COR-L47 (cell line): ENCODE data around the gene RMDN2.
A peak's percentile ranks its signal among the peaks of the same experiment; 100 is the strongest.
"Not testable (repeated sequence)": the region's sequence is repeated elsewhere in the genome, so short reads cannot be mapped to it uniquely, and the experiment has no call there.

ENCODE experiments used
- DNase-seq: peaks from one replicate; lab custom pipeline; 2025; lab: John Stamatoyannopoulos, UW

The RMDN2 gene

DNA sequence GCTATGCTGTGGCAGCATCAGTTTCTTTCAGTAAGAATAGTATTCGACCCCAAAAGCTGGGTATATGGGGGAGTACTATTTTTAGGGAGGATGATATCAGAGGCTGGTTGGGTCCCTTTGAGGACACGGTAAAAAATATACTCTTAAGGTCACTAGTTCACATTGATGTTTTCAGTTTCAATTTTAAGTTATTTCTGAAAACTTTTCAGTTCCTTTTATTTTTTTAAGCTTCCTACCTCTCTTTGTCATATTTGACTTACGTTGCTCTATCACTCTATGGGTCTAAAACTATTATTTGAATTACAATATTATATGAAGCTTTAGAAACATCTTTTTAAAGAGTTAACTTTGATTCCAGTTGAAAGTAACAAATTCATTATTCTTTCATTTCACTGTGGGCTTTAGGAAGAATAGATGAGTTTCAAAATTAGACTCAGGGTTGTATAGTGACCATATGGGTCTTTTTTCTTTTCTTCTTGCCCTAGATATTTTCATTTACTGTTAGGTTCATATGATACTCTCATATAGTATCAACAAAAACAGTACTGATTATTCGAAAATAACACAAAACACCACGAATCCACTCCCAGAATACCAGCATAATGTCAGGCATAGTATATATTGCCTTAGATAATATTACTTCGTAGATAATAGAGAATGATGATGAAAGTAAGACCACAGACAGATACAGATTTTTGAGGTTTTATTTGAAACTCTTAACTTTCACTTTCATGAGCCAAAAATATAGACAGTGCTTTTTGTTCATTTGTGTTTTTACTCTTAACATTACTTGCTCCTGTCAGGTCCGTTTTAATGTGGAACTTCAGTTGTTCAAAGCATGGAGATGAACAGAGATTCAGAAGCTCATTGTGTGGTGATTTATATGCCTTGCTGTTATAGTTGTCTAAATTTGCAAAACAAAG is 9.8 kb downstream of the RMDN2 start:
- DNase-seq = no peak

DNA sequence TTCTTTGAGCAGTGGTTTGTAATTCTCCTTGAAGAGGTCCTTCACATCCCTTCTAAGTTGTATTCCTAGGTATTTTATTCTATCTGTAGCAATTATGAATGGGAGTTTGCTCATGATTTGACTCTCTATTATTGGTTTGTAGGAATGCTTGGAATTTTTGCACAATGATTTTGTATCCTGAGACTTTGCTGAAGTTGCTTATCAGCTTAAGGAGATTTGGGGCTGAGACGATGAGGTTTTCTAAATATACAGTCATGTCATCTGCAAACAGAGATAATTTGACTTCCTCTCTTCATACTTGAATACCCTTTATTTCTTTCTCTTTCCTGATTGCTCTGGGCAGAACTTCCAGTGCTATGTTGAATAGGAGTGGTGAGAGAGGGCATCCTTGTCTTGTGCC is 12.5 kb downstream of the RMDN2 start:
- DNase-seq = not testable (repeated sequence)

DNA sequence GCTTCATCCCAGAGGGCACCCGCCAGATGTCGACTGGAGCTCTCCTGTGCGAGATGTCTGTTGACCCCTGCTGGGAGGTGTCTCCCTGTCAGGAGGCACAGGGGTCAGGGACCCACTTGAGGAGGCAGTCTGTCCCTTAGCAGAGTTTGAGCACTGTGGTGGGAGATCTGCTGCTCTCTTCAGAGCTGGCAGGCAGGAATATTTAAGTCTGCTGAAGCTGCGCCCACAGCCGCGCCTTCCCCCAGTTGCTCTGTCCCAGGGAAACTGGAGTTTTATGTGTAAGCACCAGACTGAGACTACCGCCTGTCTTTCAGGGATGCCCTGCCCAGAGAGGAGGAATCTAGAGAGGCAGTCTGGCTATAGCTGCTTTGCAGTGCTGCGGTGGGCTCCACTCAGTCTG is 16.2 kb downstream of the RMDN2 start:
- not testable (repeated sequence) for DNase-seq

DNA sequence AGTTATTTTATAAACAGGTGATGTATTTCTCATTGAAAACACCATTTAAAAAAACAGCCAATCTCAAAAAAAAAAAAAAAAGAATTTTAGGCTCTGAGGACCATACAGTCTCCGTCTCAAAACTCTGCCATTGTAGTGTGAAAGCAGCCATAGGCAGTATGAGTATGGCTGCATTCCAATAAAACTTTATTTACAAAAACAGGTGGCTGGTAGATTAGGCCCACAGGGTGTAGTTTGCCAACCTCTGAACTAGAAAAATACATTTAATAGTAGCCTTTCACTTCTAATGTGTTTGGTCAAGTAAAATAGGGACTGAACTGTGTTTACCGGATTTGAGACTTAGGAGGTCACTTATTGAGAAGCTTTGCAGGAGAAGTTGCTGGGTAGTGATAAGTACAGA is 19.2 kb downstream of the RMDN2 start:
- no peak for DNase-seq

DNA sequence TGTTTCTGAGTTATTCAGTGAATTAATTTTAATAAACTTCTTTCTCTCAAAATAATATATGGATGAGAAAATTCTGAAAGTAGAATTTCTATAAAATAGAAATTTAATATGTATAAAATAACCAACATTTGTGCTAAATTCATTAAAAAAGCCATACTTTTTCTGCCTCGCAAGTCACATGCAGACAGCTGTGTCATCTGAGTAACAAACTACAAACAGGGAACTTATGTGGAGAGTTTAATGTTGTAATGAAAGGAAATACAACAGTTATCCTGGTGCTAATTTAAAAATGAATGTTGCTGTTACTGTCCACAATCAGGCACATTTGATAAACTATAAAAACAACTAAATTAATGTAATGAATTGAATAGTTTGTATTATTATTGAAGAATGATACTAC is 22.2 kb downstream of the RMDN2 start:
- DNase-seq = no peak

DNA sequence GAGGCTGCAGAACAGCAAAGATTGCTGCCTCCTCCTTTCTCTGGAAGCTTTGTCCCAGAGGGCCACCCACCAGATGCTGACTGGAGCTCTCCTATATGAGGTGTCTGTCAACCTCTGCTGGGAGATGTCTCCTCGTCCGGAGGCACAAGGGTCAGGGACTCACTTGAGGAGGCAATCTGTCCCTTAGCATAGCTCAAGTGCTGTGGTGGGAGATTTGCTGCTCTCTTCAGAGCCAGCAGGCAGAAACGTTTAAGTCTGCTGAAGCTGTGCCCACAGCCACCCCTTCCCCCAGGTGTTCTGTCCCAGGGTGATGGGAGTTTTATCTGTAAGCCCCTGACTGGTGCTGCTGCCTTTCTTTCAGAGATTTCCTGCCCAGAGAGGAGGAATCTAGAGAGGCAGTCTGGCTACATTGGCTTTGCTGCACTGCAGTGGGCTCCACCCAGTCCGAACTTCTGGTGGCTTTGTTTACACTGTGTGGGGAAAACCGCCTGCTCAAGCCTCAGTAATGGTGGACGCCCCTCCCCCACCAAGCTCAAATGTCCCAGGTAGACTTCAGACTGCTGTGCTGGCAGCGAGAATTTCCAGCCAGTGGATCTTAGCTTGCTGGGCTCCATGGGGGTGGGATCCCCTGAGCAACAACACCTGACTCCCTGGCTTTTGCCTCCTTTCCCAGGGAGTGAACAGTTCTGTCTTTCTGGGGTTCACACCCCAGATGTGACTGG is 37.1 kb downstream of the RMDN2 start:
- not testable (repeated sequence) for DNase-seq

DNA sequence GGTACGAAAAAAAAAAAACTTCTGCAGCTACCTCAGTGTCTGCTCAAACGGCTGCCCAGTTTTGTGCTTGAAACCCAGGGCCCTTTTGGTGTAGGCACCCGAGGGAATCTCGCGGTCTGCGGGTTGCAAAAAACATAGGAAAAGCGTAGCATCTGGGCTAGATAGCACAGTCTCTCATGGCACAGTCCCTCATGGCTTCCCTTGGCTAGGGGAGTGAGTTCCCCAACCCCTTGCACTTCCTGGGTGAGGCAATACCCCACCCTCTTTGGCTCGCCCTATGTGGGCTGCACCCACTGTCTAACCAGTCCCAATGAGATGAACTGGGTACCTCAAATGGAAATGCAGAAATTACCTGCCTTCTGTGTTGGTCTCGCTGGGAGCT is 37.6 kb downstream of the RMDN2 start:
- DNase-seq = not testable (repeated sequence)

DNA sequence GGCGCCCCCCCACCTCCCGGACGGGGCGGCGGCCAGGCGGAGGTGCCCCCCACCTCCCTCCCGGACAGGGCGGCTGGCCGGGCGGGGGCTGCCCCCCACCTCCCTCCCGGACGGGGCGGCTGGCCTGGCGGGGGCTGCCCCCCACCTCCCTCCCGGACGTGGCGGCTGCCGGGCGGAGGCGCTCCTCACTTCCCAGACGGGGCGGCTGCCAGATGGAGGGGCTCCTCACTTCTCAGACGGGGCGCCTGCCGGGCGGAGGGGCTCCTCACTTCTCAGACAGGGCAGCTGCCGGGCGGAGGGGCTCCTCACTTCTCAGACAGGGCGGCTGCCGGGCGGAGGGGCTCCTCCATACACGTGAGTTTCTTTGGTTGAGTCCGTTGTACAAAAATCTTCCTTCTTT is 38.8 kb downstream of the RMDN2 start:
- not testable (repeated sequence) for DNase-seq

DNA sequence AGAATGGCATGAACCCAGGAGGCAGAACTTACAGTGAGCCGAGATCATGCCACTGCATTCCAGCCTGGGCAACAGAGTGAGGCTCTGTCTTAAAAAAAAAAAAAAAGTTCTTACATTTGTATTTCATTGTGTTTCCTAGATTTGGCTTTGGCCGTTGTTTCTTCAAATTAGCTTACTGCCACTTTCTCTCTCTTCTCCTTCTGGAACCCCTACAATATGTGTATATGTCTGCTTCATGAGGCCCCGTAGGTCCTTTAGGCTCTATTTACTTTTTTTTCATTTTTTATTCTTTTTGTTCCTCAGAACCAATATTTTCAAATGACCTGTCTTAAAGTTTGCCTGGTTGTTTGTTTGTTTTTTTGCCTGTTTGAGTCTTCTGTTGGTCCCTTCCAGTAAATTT is 41.2 kb downstream of the RMDN2 start:
- no peak for DNase-seq

DNA sequence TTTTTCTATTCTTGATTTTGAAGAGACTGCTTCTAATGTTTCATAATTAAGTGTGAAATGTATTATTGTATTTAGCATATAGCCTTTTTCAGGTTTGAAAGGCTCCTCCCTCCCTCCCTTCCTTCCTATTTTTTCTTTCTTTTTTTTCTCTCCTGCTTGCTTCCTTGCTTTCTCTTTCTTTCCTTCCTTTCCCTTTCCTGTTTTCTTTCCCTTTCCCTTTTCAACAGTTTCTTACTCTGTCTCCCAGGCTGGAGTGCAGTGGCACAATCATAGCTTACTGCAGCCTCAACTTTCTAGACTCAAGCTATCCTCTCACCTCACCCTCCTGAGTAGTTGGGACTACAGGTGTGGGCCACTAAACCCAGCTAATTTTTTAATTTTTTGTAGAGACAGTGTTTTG is 44.6 kb downstream of the RMDN2 start:
- no peak for DNase-seq

DNA sequence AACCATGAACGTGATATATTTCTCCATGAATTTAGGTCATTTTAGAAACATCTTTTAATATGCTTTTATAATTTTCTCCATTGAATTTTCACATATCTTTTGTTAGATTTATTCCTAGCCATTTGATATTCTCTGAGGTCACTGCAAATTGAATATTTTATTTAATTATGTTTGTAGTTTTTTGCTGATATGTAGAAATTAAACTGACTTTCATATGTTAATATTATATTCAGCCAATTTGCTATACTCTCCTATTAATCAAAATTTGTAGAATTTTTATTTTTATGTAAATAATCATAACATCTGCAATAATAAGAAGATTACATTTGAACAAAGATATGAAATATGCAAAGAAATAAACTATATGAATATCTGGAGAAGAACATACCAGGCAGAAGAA is 46.9 kb downstream of the RMDN2 start:
- no peak for DNase-seq

DNA sequence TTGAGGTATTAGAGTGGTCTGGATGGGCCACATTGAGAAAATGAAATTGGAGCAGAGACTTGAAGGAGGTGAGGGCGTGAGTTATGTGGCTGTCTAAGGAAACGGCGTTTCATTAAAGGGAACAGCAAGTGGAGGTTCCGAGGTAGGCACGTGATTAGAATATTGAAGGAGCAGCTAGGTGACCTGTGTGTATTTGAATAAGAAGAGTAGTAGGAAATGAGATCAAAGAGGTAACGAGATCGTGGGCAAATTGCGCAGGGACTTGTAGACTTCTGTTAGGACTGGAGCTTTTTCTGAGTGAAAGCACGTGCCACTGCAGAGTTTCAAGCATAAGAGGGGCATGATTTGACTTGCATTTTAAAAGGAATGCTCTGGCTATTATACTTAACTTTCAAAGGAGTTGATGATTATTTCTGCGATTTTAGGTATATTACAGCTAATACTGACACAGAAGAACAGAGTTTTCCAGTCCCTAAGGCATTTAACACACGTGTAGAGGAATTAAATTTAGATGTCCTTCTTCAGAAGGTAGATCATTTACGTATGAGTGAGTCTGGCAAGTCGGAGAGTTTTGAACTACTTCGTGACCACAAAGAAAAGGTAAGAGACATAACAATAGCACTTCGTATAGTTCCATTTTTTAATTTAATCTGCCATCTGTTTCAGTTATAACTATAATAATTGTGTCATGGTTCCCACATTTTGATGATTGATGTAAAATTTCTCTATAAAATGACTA is 48.7 kb downstream of the RMDN2 start:
- no peak for DNase-seq

DNA sequence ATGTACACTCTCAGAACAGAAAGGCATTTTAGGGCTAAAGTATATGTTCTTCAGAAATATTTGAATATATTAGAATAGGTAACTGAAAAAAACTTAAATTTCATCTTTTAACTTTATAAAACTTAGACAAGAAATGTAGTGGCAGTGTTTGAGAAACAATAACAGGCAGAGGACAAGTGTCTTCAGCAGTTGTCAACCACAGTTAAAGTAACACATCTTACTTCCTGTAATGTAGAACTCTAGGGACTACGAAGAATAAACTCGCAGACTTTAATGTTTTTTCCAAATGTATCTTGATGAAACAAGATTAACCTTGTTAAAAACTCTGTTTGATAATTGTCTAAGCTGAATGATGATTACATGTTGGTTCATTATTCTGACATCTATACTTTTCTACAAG is 50.7 kb downstream of the RMDN2 start:
- no peak for DNase-seq

DNA sequence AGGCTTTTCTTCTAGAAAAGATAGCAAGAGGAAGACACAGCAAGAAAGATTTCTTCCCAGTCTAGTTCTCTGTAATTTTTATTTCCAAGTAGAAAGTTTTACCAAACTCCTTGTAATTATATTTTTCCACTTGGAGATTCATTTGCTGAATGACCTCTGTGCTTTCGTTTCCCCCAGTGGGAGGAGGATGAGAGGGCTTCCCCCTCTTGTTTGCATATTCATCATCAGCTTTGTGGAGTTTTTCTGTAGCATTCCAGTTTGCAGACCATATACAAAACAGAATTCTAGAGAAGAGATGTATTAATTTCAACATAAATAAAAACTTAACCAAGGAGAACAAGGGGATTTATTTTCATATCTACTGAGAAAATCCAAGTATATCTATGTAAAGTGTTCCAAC is 51.3 kb downstream of the RMDN2 start:
- DNase-seq = no peak

DNA sequence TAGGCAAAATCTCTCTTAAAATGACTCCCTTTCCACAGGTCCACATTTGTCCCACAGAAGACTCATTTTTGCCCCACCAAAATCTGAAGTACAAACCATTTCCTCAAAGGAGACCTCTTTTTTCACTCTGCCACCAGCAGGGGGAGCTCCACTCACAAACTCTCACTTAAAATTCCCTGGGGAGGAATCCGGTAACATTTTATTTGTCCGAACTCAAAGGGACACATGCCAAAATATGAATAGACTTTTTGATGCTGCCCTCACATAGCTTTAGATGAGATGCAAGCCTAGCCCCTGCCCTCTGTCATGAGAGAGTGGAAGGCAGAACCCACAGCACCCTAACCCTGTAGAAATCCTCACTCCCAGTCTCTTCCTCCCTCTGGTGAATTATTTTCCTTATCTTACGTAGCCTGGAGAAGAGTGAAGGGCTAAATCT is 57.1 kb downstream of the RMDN2 start:
- DNase-seq = peak; percentile 24

DNA sequence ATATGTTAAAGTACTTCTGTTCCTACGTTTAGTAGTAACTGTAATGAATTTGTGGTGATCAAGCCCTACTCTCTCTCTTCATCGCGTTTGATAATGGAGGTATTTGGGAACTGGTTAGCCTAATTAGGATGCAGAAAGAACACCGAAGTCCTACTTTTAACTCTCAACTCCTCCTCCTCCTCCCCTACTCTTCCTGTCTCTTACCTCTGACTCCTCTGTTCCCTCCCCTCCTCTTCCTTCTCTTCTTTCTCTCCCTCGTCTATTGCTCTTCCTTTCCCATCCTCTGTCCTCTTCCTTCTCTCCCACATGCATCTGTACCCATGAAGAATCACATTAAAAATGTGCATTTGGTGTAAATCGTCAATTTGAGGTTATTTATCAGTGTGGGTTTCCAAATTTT is 57.8 kb downstream of the RMDN2 start:
- no peak for DNase-seq

DNA sequence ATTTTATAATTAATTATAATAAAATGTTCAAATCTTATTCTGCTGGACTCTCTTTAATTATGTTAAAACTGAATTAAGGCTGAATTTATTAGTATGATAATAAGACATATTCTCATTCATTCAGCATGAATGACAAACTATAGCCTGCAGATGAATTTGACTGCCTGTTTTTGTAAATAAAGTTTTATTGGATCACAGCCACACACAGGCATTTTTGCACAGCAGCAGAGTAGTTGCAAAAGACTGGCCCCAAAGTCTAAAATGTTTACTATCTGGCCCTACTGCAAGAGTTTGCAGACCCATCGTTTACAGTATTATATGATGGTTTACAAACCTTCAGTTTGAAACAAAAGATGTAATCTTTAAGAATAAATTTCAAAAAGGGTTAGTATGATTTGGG is 58.6 kb downstream of the RMDN2 start:
- no peak for DNase-seq

DNA sequence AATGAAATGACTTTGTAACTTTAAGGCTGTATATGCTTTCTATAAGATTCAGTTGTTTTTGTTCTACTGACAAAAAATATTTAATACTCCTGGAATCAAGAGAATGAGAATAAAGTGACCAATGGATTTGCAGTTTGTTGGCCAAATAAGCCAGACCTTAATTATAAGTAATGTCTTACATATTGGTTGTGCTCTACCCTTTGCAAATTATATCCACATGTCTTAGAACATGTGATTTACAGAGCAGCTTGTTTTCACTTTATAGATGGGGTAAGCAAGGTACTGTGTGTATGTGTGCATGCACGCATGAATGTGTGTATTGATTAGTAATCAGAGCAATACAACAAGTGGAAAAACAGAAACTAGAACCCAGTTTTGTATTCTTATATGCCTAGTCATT is 59.1 kb downstream of the RMDN2 start:
- DNase-seq = no peak

DNA sequence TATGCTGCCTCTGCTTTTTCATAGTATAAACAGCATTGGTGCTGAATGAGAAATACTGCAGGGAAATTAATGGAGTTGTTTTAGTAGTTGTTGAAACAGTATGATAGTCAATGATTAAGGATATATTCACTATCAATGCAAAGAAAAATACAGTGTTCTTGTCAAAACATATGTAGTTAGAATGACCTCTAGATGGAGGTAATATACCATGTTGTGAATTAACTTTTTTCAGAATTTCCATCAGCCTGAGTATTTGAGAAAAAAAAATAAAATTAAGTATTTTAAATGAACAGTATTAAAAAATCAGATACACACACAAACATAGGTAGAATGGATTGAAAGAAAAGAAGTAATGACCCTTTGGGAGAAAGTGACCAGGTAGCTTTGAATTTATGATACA is 59.5 kb downstream of the RMDN2 start:
- DNase-seq = no peak

DNA sequence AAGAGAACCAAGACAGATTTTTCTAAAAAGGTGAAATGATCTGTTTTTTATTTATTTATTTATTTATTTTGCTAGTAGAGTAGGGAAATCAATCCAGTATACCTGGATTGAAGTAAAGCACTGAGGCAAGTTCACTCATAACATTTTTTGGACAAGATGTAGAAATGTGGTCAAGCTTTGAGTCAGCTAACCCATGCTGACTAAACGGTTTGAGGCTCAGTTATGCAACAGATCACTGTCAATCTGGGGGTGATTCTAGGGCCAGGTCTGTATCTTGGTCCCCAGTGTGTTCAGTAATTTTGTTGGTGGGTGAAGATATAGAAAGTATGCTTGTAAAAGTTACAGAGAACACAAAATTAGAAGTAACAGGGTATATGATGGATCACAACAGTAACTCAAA is 60.2 kb downstream of the RMDN2 start:
- no peak for DNase-seq

DNA sequence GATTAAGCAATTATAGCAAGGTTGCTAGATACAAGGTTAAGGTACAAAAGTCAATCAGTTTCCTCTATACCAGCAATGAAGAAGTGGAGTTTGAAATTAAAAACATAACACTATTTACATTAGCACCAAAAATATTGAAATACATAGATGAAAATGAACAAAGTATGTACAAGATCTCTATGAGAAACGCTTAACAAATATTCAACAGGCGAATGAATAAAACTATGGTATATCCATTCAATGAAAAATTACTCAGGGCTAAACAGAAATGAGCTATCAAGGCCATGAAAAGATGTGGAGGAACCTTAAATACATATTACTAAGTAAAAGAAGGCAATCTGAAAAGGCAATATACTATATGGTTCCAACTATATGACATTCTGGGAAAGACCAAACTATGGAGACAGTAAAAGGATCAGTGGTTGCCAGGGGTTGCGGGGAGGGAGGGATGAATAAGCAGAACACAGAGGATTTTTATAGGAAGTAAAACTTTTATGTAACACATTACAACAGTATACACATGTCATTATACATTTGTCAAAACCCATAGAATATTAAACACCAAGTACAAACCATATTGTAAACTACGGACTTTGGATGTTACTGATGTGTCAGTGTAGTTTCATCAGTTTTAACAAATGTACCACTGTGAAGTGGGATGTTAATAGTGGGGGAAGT is 62.1 kb downstream of the RMDN2 start:
- DNase-seq = no peak

DNA sequence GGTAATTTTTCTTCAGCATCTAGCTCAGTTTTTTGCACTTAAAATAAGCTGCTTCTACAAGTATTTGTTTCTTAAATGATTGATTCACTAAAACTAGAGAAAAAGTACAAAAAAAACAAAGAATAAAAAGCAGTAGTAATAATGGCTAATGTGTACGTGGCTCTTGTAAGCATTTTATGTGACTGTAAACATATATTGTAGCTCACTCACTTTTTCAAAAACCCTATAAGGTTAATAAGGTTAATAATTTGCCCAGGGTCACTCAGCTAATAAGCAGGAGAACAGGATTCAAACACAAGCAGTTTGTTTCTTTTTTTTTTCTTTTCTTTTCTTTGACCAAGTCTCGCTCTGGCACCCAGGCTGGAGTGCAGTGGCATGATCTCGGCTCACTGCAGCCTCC is 67.5 kb downstream of the RMDN2 start:
- DNase-seq = no peak
